Upper lobe of right lung (tissue), 1 donor: Measurements from ENCODE around the gene ARHGDIA. TPM values are rescaled to one million over a fixed set of nuclear protein-coding genes. Genes with fewer than 3 reads are reported as not detected.

ENCODE experiments used
- ATAC-seq: fragments of 200-7000 bp; cut with Tn5 transposase; one replicate; pipeline ENCODE4 v1.9.1; 2020; ENCODE audit warnings: mild to moderate bottlenecking, moderate library complexity
- DNase-seq: peaks from one replicate; pipeline ENCODE4 v3.0.0-alpha.2; 2020
- H3K27ac ChIP-seq: fragments of 200-600 bp; one replicate; pipeline ENCODE4 v1.8.0; 2022
- H3K27me3 ChIP-seq: fragments of 200-600 bp; one replicate; pipeline ENCODE4 v1.8.0; 2022; ENCODE audit warnings: mild to moderate bottlenecking
- H3K36me3 ChIP-seq: fragments of 200-600 bp; one replicate; pipeline ENCODE4 v1.8.0; 2022
- H3K4me1 ChIP-seq: fragments of 200-600 bp; one replicate; pipeline ENCODE4 v1.8.0; 2022
- H3K4me3 ChIP-seq: fragments of 200-600 bp; one replicate; pipeline ENCODE4 v1.8.0; 2022; ENCODE audit warnings: mild to moderate bottlenecking
- H3K9me3 ChIP-seq: fragments of 200-600 bp; one replicate; pipeline ENCODE4 v1.8.0; 2022
- CTCF ChIP-seq: fragments of 200-600 bp; IDR thresholded peaks from one replicate; pipeline ENCODE4 v1.8.0; 2022; ENCODE audit warnings: antibody characterized with exemption
- intact Hi-C: fragments of 100-400 bp; cut with DNase I; formaldehyde crosslinking; loops from one replicate; pipeline ENCODE4 v1.11.0; 2022
- total RNA-seq: library from RNA; stranded (reverse); fragmentation: NEBNext Ultra II Directional; extraction: Animal tissue kit (Norgen Biotek cat#: 25700); gene quantifications from one replicate; pipeline ENCODE4 v1.2.1, GENCODE V29; 2021
- donor health status: DM: no; HTN: yes; CAD: no; lungs with severe emphysema.

Gene ARHGDIA
- total RNA-seq, 1 donor from 2014 or later, result 386 TPM

- intact Hi-C loops, result no loop called here
These were observed 47.9 kb downstream of the ARHGDIA start for GRCh38 chr17:81822996-81823819.

GRCh38 chr17:81822312-81822637, 48.9 kb downstream of the ARHGDIA start:
- Histone ChIP-seq H3K27ac (peak overlapping the region; percentile 85), H3K9me3 (no peaks in the 10 kb centered on the region), H3K36me3 (no peaks in the 10 kb centered on the region), H3K4me3 (no peak overlapping the region), H3K27me3 (no peaks in the 10 kb centered on the region), H3K4me1 (peaks cover 12% of the 10 kb centered on the region)
- no peak for TF ChIP-seq CTCF
- no peak for ATAC-seq
- no peak for DNase-seq
- intact Hi-C loops, result no loop called here

More at GRCh38 chr17:81822996-81823819, 47.9 kb downstream of the ARHGDIA start:
- TF ChIP-seq CTCF, result no peak
- Histone ChIP-seq H3K36me3 (no peaks in the 10 kb centered on the region), H3K27me3 (no peaks in the 10 kb centered on the region), H3K27ac (no peak overlapping the region), H3K9me3 (no peaks in the 10 kb centered on the region), H3K4me1 (peaks cover 12% of the 10 kb centered on the region), H3K4me3 (no peak overlapping the region)
- DNase-seq (no peak), ATAC-seq (no peak)

DNA sequence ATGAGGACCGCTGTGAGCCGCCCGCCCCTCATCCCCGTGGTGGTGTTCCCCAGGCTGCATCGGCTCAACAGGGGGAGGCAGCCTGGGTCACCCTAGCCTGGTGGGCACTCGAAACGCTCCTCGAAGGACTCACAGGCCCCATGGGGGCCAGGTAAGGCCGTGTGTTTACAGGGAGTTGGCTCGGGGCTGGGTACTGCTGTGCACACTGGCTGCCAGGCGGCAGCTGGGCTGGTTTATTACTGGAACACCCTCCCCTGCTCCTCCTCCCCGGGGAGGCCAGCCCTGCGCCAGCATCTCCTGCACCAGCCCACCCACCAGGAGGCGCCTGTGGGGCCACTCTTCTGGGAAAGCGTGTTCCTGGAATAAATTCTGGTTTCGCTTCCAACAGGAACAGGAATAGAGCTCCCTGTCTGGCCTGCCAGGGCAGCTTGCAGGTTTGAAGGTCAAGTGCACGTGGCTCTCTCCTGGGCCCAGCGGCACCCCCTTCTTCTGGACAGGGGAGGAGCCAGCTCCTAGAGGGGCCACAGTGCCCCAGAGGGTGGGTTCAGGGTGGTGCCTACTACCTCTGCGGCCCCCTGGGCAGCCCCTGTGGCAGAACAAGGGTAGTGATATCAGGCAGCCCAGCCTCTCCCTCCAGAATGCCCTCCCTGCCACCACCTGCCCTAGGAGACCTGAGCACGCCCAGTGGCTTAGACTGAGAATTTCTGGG, 49.4 kb downstream of the ARHGDIA start:
- Histone ChIP-seq H3K4me3 (no peak overlapping the region), H3K4me1 (peaks cover 12% of the 10 kb centered on the region), H3K36me3 (no peaks in the 10 kb centered on the region), H3K27me3 (no peaks in the 10 kb centered on the region), H3K27ac (peak overlapping the region; percentile 85), H3K9me3 (no peaks in the 10 kb centered on the region)
- intact Hi-C loops, result no loop called here
- DNase-seq (peak; percentile 94), ATAC-seq (peak; percentile 94)
- peak; percentile 66 for TF ChIP-seq CTCF

GRCh38 chr17:81821147-81821546, 50.0 kb downstream of the ARHGDIA start:
- DNase-seq (no peak), ATAC-seq (no peak)
- Histone ChIP-seq H3K27me3 (no peaks in the 10 kb centered on the region), H3K4me3 (no peak overlapping the region), H3K4me1 (peaks cover 12% of the 10 kb centered on the region), H3K27ac (peak overlapping the region; percentile 27), H3K36me3 (no peaks in the 10 kb centered on the region), H3K9me3 (no peaks in the 10 kb centered on the region)
- intact Hi-C loops, result no loop called here
- TF ChIP-seq CTCF, result no peak

GRCh38 chr17:81819708-81820107, 51.4 kb downstream of the ARHGDIA start:
- H3K4me1 ChIP-seq, result peaks cover 12% of the 10 kb centered on the region
- no peaks in the 10 kb centered on the region for H3K9me3 ChIP-seq
- H3K27ac ChIP-seq, result no peak overlapping the region
- H3K36me3 ChIP-seq, result no peaks in the 10 kb centered on the region
- ATAC-seq (no peak), DNase-seq (no peak)
- no peak for TF ChIP-seq CTCF
- no peaks in the 10 kb centered on the region for H3K27me3 ChIP-seq
- H3K4me3 ChIP-seq, result no peak overlapping the region
- intact Hi-C loops, result no loop called here
